Tibial artery (tissue), 4 donors: ENCODE results near the gene BTF3L4.

Experiments
- DNase-seq, 2 donors: peaks; one replicate each; pipeline ENCODE4 v3.0.0-alpha.2; 2019
- H3K27ac ChIP-seq, 2 donors: fragments of 200-600 bp; sonication (generic) in 1 of 2; 1 replicate in 1 of 2; 2 replicates in 1 of 2; pipeline ENCODE4 v1.5.1; 2018 to 2019; ENCODE audit warnings: mild to moderate bottlenecking in 1 of 2
- H3K27me3 ChIP-seq, 2 donors: fragments of 200-600 bp; sonication (generic) in 1 of 2; one replicate each; pipeline versions ENCODE4 v1.5.1 to v1.6.0; 2016 to 2019
- H3K36me3 ChIP-seq, 3 donors: fragments of 200-600 bp; sonication (generic) in 2 of 3; one replicate each; pipeline ENCODE4 v1.5.1; 2016 to 2019; ENCODE audit warnings: mild to moderate bottlenecking in 2 of 3
- H3K4me1 ChIP-seq, 4 donors: fragments of 200-600 bp; sonication (generic) in 2 of 4; 1 replicate in 3 of 4; 2 replicates in 1 of 4; pipeline ENCODE4 v1.5.1; 2016 to 2019
- H3K4me3 ChIP-seq, 2 donors: fragments of 200-600 bp; sonication (generic) in 1 of 2; 1 replicate in 1 of 2; 2 replicates in 1 of 2; pipeline ENCODE4 v1.5.1; 2018 to 2019; ENCODE audit warnings: mild to moderate bottlenecking in 2 of 2
- H3K9me3 ChIP-seq, 3 donors: fragments of 200-600 bp; sonication (generic) in 1 of 3; one replicate each; pipeline ENCODE4 v1.5.1; 2016 to 2019
- intact Hi-C: fragments of 100-400 bp; cut with DNase I; formaldehyde crosslinking; loops from one replicate; pipeline ENCODE4 v1.15.0; 2023; ENCODE audit warnings: low total_unique reads
- TF ChIP-seq, protein P1 (sequence below), 2 experiments: fragments of 200-600 bp in 1 of 2; fragments of 450-650 bp in 1 of 2; IDR thresholded peaks; one replicate each; pipeline ENCODE4 v1.5.1; 2017 to 2019; ENCODE audit warnings: antibody characterized with exemption in 2 of 2, mild to moderate bottlenecking in 1 of 2, moderate library complexity in 1 of 2

Gene BTF3L4

DNA sequence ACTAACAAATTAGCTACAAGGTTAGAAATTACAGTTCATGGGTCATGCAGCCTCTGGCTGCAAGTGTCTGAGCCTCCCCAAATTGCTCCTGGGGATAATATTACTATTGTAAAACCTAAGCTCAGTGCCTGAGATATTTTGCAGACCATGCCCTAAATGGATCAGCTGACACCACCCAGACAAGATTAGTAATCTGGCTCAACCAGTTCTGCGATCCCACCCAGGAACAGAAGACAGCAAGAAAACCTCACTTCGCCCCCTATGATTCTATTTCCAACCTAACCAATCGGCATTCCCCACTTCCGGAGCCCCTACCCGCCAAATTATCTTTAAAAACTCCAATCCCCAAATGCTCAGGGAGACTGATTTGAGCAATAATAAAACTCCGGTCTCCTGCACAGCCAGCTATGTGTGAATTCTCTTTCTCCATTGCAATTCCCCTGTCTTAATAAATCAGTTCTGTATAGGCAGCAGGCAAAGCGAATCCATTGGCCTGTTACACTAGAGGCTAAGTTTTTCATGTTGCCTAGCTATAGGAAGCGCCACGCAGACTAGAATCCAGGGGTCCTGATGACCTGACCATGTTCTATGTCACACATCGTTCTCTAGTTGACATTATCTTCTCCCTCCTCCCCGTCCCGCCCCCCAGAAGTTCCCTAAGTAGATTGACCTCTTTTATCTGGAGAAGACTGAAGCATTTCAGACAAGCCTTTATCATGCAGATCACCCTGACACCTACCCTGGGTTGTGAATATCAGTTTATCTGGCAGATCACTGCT, 63.4 kb downstream of the BTF3L4 start:
- Histone ChIP-seq H3K4me3 (no peak overlapping the region), H3K27me3 (peaks cover 0 to 4% of the 10 kb centered on the region in 2 donors), H3K9me3 (no peaks in the 10 kb centered on the region), H3K4me1 (no peaks in the 10 kb centered on the region), H3K36me3 (no peaks in the 10 kb centered on the region), H3K27ac (no peak overlapping the region)
- no peak for DNase-seq
- TF ChIP-seq, protein P1, sequence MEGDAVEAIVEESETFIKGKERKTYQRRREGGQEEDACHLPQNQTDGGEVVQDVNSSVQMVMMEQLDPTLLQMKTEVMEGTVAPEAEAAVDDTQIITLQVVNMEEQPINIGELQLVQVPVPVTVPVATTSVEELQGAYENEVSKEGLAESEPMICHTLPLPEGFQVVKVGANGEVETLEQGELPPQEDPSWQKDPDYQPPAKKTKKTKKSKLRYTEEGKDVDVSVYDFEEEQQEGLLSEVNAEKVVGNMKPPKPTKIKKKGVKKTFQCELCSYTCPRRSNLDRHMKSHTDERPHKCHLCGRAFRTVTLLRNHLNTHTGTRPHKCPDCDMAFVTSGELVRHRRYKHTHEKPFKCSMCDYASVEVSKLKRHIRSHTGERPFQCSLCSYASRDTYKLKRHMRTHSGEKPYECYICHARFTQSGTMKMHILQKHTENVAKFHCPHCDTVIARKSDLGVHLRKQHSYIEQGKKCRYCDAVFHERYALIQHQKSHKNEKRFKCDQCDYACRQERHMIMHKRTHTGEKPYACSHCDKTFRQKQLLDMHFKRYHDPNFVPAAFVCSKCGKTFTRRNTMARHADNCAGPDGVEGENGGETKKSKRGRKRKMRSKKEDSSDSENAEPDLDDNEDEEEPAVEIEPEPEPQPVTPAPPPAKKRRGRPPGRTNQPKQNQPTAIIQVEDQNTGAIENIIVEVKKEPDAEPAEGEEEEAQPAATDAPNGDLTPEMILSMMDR (IDR thresholded peaks at IDR 0.05), result no peak
- intact Hi-C loops, result loop anchor here (10.0 kb wide), 1 partner anchor 175 kb away; no protein-coding TSS in a partner anchor

DNA sequence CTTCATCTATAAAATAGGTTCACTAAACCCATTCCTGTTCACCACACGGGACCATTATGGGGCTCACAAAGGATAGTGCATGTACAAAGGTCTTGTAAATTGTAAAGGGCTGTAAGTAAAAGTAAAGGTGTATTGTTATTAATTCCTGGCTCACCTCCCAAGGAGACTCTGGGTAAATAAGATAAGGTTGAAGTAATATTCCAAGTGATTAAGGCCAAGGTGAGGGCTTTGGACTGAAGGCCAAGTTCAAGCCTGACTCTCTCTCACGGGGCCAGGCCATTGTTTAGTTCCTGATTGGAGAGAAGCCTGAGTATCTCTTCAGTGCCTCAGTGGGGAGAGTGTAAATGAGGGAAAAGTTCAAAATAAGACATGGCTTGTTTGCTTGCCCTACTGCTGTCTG, 66.3 kb downstream of the BTF3L4 start:
- Histone ChIP-seq H3K9me3 (no peaks in the 10 kb centered on the region), H3K27ac (no peak overlapping the region), H3K27me3 (peaks cover 0 to 9% of the 10 kb centered on the region in 2 donors), H3K4me1 (no peaks in the 10 kb centered on the region), H3K36me3 (no peaks in the 10 kb centered on the region), H3K4me3 (no peak overlapping the region)
- TF ChIP-seq, protein P1 (IDR thresholded peaks at IDR 0.05), result no peak
- DNase-seq, result no peak
- intact Hi-C loops, result loop anchor here (10.0 kb wide), 1 partner anchor 172 kb away; no protein-coding TSS in a partner anchor

DNA sequence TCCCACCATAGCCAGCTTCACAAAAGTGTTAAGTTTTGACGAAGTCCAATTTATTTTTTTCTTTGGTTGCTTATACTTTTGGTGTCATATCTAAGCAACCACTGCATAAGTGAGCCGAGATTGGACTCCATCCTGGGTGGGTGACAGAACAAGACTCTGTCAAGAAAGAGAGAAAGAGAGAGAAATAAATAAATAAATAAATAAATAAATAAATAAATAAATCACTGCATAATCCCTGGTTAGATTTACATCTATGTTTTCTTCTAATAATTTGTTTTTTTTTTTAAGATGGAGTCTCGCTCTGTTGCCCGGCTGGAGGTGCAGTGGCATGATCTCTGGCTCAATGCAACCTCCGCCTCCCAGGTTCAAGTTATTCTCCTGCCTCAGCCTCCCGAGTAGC, 67.5 kb downstream of the BTF3L4 start:
- Histone ChIP-seq H3K4me1 (no peaks in the 10 kb centered on the region), H3K27ac (no peak overlapping the region), H3K27me3 (peaks cover 0 to 9% of the 10 kb centered on the region in 2 donors), H3K9me3 (no peaks in the 10 kb centered on the region), H3K4me3 (no peak overlapping the region), H3K36me3 (no peaks in the 10 kb centered on the region)
- DNase-seq, result no peak
- TF ChIP-seq, protein P1 (IDR thresholded peaks at IDR 0.05), result no peak
- intact Hi-C loops, result loop anchor here (10.0 kb wide), 1 partner anchor 171 kb away; no protein-coding TSS in a partner anchor

DNA sequence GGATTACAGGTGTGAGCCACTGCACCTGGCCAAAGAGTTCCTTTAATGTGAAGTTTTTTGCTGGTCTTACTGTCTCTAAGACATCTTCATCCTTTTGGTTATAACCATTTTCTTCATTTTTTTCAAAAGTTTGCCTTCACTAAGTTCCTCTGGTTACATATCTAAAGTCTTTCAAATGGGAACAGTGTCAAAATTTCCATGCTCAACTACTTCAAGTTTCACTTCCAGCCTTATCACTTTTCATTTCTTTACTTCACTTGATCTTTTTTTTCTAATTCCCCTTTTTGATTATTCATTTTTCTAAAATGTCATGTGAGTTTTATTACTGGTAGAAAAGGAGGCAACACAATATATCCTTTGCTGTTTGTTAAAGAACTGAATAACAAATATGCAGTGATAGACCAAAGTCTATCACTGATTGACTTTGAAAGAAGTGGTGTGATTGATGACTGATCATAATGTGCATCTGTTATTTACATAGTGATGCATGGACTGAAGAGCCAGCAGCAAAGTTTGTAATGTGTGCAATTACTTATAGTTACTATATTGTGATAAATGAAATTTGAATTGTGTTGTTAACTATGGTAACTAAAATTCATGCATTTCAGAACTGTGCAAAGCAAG, 69.8 kb downstream of the BTF3L4 start:
- H3K4me3 ChIP-seq, result no peak overlapping the region
- no peak for DNase-seq
- TF ChIP-seq, protein P1 (IDR thresholded peaks at IDR 0.05), result no peak
- H3K4me1 ChIP-seq, result no peaks in the 10 kb centered on the region
- no peaks in the 10 kb centered on the region for H3K36me3 ChIP-seq
- peaks cover 0 to 9% of the 10 kb centered on the region in 2 donors for H3K27me3 ChIP-seq
- H3K27ac ChIP-seq, result no peak overlapping the region
- intact Hi-C loops, result loop anchor here (10.0 kb wide), 1 partner anchor 169 kb away; no protein-coding TSS in a partner anchor
- no peaks in the 10 kb centered on the region for H3K9me3 ChIP-seq

DNA sequence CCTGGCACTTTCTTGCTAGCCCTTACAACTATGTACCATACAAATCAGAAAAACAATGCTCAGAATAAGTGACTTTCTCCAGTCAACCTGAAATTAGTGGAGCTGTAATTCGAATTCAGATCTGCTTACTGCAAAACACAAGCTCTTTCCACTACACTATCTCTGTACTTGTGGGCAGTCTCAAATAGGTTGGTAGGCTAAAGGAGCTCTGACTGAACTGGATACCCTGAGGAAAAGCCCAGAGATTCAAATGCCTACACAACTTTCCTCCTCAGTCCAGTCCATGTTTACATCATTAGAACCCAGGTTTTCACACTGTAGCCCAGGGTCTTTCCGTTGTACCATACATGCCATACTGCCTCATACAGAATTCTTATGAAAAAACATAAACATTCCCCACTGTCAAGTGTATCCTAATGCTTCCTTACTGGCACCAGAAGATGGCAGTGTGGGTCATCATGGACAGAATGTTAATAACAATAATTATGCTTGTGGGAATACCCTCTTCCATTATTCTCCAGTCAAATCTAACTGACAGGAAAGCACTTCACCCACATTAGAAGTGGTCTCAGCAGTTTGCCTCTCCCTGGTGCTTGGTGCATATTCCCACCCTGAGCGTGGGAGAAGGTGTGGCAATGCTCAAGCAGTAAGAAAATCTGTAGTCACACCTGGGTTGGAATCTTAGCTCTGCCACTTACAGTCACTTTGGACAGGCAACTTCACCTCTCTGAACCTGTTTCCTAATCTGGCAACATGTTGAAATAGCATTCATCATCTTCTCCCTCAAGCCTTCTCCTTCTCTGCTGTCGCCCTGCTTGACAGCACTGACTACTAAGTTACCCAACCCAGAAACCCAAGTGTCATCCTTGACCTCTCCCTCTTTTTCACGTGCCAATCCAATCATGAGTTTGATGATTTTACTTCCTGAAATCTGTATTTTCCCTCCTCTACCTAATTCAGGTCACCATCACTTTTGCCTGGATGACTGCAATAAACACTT, 71.4 kb downstream of the BTF3L4 start:
- Histone ChIP-seq H3K9me3 (no peaks in the 10 kb centered on the region), H3K27ac (no peak overlapping the region), H3K27me3 (peaks cover 0 to 9% of the 10 kb centered on the region in 2 donors), H3K4me1 (no peaks in the 10 kb centered on the region), H3K4me3 (no peak overlapping the region), H3K36me3 (no peaks in the 10 kb centered on the region)
- peak in 1 of 2 donors; percentile 36 for DNase-seq
- TF ChIP-seq, protein P1 (IDR thresholded peaks at IDR 0.05), result peak; percentile 63 to 69
- intact Hi-C loops, result loop anchor here (10.0 kb wide), 1 partner anchor 167 kb away; no protein-coding TSS in a partner anchor
